Measurements from ENCODE around the gene GREM2. TPM values are rescaled to one million over a fixed set of nuclear protein-coding genes. Genes with fewer than 3 reads are reported as not detected.

The GREM2 gene
- total RNA-seq, 1 donor from 2014 or later = 4.2 TPM

GRCh38 chr1:240501115-240501514, 110.8 kb downstream of the GREM2 start:
- Mint-ChIP-seq H3K9me3 (peaks cover 5% of the 10 kb centered on the region), H3K36me3 (no peaks in the 10 kb centered on the region), H3K27me3 (peaks cover 3% of the 10 kb centered on the region), H3K4me3 (no peak overlapping the region), H3K4me1 (ENCODE audit: unreplicated experiment) (peaks cover 10% of the 10 kb centered on the region), H3K27ac (no peak overlapping the region)
- no peak for DNase-seq (ENCODE audit: extremely low spot score, unreplicated experiment)
- TF ChIP-seq, protein P1, sequence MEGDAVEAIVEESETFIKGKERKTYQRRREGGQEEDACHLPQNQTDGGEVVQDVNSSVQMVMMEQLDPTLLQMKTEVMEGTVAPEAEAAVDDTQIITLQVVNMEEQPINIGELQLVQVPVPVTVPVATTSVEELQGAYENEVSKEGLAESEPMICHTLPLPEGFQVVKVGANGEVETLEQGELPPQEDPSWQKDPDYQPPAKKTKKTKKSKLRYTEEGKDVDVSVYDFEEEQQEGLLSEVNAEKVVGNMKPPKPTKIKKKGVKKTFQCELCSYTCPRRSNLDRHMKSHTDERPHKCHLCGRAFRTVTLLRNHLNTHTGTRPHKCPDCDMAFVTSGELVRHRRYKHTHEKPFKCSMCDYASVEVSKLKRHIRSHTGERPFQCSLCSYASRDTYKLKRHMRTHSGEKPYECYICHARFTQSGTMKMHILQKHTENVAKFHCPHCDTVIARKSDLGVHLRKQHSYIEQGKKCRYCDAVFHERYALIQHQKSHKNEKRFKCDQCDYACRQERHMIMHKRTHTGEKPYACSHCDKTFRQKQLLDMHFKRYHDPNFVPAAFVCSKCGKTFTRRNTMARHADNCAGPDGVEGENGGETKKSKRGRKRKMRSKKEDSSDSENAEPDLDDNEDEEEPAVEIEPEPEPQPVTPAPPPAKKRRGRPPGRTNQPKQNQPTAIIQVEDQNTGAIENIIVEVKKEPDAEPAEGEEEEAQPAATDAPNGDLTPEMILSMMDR (conservative IDR thresholded peaks at IDR 0.05) = no peak

DNA sequence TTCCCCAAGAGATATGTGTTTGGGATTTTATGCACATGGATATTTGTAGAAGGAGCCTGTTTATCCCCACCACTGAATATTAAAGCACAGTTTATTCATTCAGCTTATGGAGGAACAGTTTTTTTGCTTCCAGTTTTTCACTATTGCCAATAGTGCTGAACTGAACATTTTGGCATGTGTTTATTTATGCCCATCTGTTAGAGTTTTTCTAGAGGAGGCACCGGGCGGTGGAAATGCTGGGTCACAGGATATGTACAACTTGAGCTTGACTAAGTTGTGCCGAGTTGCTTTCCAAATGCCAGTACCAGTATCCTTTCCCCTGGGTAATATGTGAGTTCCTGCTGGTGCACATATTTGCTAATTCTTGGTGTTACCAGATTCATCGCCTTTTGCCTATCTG, 111.3 kb downstream of the GREM2 start:
- no peak for DNase-seq (ENCODE audit: extremely low spot score, unreplicated experiment)
- Mint-ChIP-seq H3K4me1 (ENCODE audit: unreplicated experiment) (peaks cover 10% of the 10 kb centered on the region), H3K4me3 (no peak overlapping the region), H3K27me3 (peaks cover 3% of the 10 kb centered on the region), H3K27ac (no peak overlapping the region), H3K36me3 (no peaks in the 10 kb centered on the region), H3K9me3 (peaks cover 5% of the 10 kb centered on the region)
- TF ChIP-seq, protein P1 (conservative IDR thresholded peaks at IDR 0.05) = no peak

DNA sequence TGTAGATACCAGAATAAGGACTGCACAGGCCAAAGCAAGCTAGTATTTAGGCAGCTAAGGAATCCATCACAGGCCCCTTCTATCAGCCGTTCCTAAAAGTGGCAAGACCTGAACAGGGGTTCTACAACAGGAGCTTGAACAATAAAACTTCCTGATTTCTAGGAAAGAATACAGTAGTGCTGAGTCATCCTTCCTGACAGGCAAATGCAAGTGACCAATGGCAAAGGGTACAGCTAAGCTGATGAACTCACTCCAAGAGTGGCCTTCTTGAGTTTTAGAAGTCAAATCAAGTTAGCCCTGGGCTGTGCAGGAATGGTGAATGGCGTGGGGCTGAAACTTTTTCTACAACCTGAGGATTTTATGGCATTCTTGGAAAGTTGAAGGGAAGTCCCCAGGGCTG, 112.9 kb downstream of the GREM2 start:
- peaks cover 10% of the 10 kb centered on the region for H3K4me1 Mint-ChIP-seq (ENCODE audit: unreplicated experiment)
- TF ChIP-seq, protein P1 (conservative IDR thresholded peaks at IDR 0.05) = no peak
- H3K9me3 Mint-ChIP-seq = peaks cover 5% of the 10 kb centered on the region
- H3K36me3 Mint-ChIP-seq = no peaks in the 10 kb centered on the region
- H3K27ac Mint-ChIP-seq = no peak overlapping the region
- no peak overlapping the region for H3K4me3 Mint-ChIP-seq
- peaks cover 3% of the 10 kb centered on the region for H3K27me3 Mint-ChIP-seq
- no peak for DNase-seq (ENCODE audit: extremely low spot score, unreplicated experiment)

GRCh38 chr1:240498335-240498734, 113.6 kb downstream of the GREM2 start:
- no peak for DNase-seq (ENCODE audit: extremely low spot score, unreplicated experiment)
- Mint-ChIP-seq H3K27me3 (peaks cover 3% of the 10 kb centered on the region), H3K9me3 (peaks cover 5% of the 10 kb centered on the region), H3K4me1 (ENCODE audit: unreplicated experiment) (peaks cover 10% of the 10 kb centered on the region), H3K36me3 (no peaks in the 10 kb centered on the region), H3K27ac (peak overlapping the region; percentile 21), H3K4me3 (no peak overlapping the region)
- TF ChIP-seq, protein P1 (conservative IDR thresholded peaks at IDR 0.05) = no peak

GRCh38 chr1:240497908-240498307, 114.0 kb downstream of the GREM2 start:
- H3K9me3 Mint-ChIP-seq = peaks cover 5% of the 10 kb centered on the region
- no peak for DNase-seq (ENCODE audit: extremely low spot score, unreplicated experiment)
- peaks cover 10% of the 10 kb centered on the region for H3K4me1 Mint-ChIP-seq (ENCODE audit: unreplicated experiment)
- peaks cover 6% of the 10 kb centered on the region for H3K27me3 Mint-ChIP-seq
- peak overlapping the region; percentile 21 for H3K27ac Mint-ChIP-seq
- H3K4me3 Mint-ChIP-seq = no peak overlapping the region
- TF ChIP-seq, protein P1 (conservative IDR thresholded peaks at IDR 0.05) = no peak
- no peaks in the 10 kb centered on the region for H3K36me3 Mint-ChIP-seq

GRCh38 chr1:240496941-240497340, 115.0 kb downstream of the GREM2 start:
- Mint-ChIP-seq H3K4me1 (ENCODE audit: unreplicated experiment) (peaks cover 10% of the 10 kb centered on the region), H3K36me3 (no peaks in the 10 kb centered on the region), H3K27ac (no peak overlapping the region), H3K9me3 (peaks cover 7% of the 10 kb centered on the region), H3K27me3 (peaks cover 6% of the 10 kb centered on the region), H3K4me3 (no peak overlapping the region)
- TF ChIP-seq, protein P1 (conservative IDR thresholded peaks at IDR 0.05) = no peak
- no peak for DNase-seq (ENCODE audit: extremely low spot score, unreplicated experiment)

Data from type B pancreatic cell (in vitro differentiated cells).